ENCODE measurements around the gene ATAD1. TPM values are rescaled to one million over a fixed set of nuclear protein-coding genes. Genes with fewer than 3 reads are reported as not detected.
A peak's percentile ranks its signal among the peaks of the same experiment; 100 is the strongest.
"Not testable (repeated sequence)": the region's sequence is repeated elsewhere in the genome, so short reads cannot be mapped to it uniquely, and the experiment has no call there.

ATAD1 gene
- total RNA-seq, 1 donor from 2014 or later, result 54.9 TPM

GRCh38 chr10:87740254-87740655 is 77.8 kb downstream of the ATAD1 start:
- H3K36me3 Mint-ChIP-seq (ENCODE audit: low read depth), result peaks cover 12% of the 10 kb centered on the region
- H3K27ac Mint-ChIP-seq (ENCODE audit: unreplicated experiment), result no peak overlapping the region
- no peak for DNase-seq (ENCODE audit: low spot score)
- H3K9me3 Mint-ChIP-seq (ENCODE audit: low read depth), result no peaks in the 10 kb centered on the region
- H3K4me3 Mint-ChIP-seq (ENCODE audit: unreplicated experiment), result no peak overlapping the region
- no peaks in the 10 kb centered on the region for H3K27me3 Mint-ChIP-seq (ENCODE audit: low read depth)
- TF ChIP-seq CTCF (IDR thresholded peaks at IDR 0.05), result no peak
- H3K4me1 Mint-ChIP-seq (ENCODE audit: low read depth), result peaks cover 3% of the 10 kb centered on the region

GRCh38 chr10:87739703-87740102 is 78.3 kb downstream of the ATAD1 start:
- no peak for TF ChIP-seq CTCF (IDR thresholded peaks at IDR 0.05)
- Mint-ChIP-seq H3K36me3 (ENCODE audit: low read depth) (peaks cover 11% of the 10 kb centered on the region), H3K27ac (ENCODE audit: unreplicated experiment) (no peak overlapping the region), H3K9me3 (ENCODE audit: low read depth) (no peaks in the 10 kb centered on the region), H3K27me3 (ENCODE audit: low read depth) (no peaks in the 10 kb centered on the region), H3K4me3 (ENCODE audit: unreplicated experiment) (no peak overlapping the region), H3K4me1 (ENCODE audit: low read depth) (peaks cover 8% of the 10 kb centered on the region)
- no peak for DNase-seq (ENCODE audit: low spot score)

- H3K27me3 Mint-ChIP-seq (ENCODE audit: low read depth); H3K9me3 Mint-ChIP-seq (ENCODE audit: low read depth); H3K36me3 Mint-ChIP-seq (ENCODE audit: low read depth); H3K4me3 Mint-ChIP-seq (ENCODE audit: unreplicated experiment); DNase-seq (ENCODE audit: low spot score); H3K27ac Mint-ChIP-seq (ENCODE audit: unreplicated experiment): not testable (repeated sequence)
- H3K4me1 Mint-ChIP-seq (ENCODE audit: low read depth), result peaks cover 12% of the 10 kb centered on the region
Observed at GRCh38 chr10:87738253-87738652, 79.8 kb downstream of the ATAD1 start.

GRCh38 chr10:87734987-87735827 is 82.8 kb downstream of the ATAD1 start:
- TF ChIP-seq CTCF (IDR thresholded peaks at IDR 0.05), result peak; percentile 94
- H3K27ac Mint-ChIP-seq (ENCODE audit: unreplicated experiment), result peak overlapping the region; percentile 13
- H3K36me3 Mint-ChIP-seq (ENCODE audit: low read depth), result peaks cover 4% of the 10 kb centered on the region
- no peaks in the 10 kb centered on the region for H3K27me3 Mint-ChIP-seq (ENCODE audit: low read depth)
- DNase-seq (ENCODE audit: low spot score), result no peak
- no peak overlapping the region for H3K4me3 Mint-ChIP-seq (ENCODE audit: unreplicated experiment)
- peaks cover 12% of the 10 kb centered on the region for H3K4me1 Mint-ChIP-seq (ENCODE audit: low read depth)
- H3K9me3 Mint-ChIP-seq (ENCODE audit: low read depth), result no peaks in the 10 kb centered on the region

GRCh38 chr10:87733081-87733480 is 84.9 kb downstream of the ATAD1 start:
- H3K4me3 Mint-ChIP-seq (ENCODE audit: unreplicated experiment), result no peak overlapping the region
- no peaks in the 10 kb centered on the region for H3K9me3 Mint-ChIP-seq (ENCODE audit: low read depth)
- no peak for DNase-seq (ENCODE audit: low spot score)
- no peaks in the 10 kb centered on the region for H3K27me3 Mint-ChIP-seq (ENCODE audit: low read depth)
- peaks cover 9% of the 10 kb centered on the region for H3K36me3 Mint-ChIP-seq (ENCODE audit: low read depth)
- TF ChIP-seq CTCF (IDR thresholded peaks at IDR 0.05), result no peak
- H3K27ac Mint-ChIP-seq (ENCODE audit: unreplicated experiment), result no peak overlapping the region
- peaks cover 9% of the 10 kb centered on the region for H3K4me1 Mint-ChIP-seq (ENCODE audit: low read depth)

- Mint-ChIP-seq H3K27me3 (ENCODE audit: low read depth) (no peaks in the 10 kb centered on the region), H3K36me3 (ENCODE audit: low read depth) (peaks cover 17% of the 10 kb centered on the region)
Observed at GRCh38 chr10:87729940-87730339, 88.1 kb downstream of the ATAD1 start.

More at GRCh38 chr10:87729940-87730339, 88.1 kb downstream of the ATAD1 start:
- Mint-ChIP-seq H3K4me1 (ENCODE audit: low read depth) (peaks cover 7% of the 10 kb centered on the region), H3K9me3 (ENCODE audit: low read depth) (no peaks in the 10 kb centered on the region), H3K4me3 (ENCODE audit: unreplicated experiment) (no peak overlapping the region), H3K27ac (ENCODE audit: unreplicated experiment) (no peak overlapping the region)
- DNase-seq (ENCODE audit: low spot score), result no peak
- no peak for TF ChIP-seq CTCF (IDR thresholded peaks at IDR 0.05)

All from chondrocyte (in vitro differentiated cells).